ENCODE measurements around the gene ZNF385A.

The ZNF385A gene

GRCh38 chr12:54390668-54391551 lies 6.4 kb upstream of the ZNF385A start:
- TF ChIP-seq GATA2 (IDR thresholded peaks at IDR 0.05; ENCODE audit: low read depth, low read length) (no peak), GATA3 (IDR thresholded peaks at IDR 0.05; ENCODE audit: low read depth, low read length) (no peak)

- TF ChIP-seq GATA3 (IDR thresholded peaks at IDR 0.05; ENCODE audit: low read depth, low read length) (no peak), GATA2 (IDR thresholded peaks at IDR 0.05; ENCODE audit: low read depth, low read length) (no peak)
Observed at GRCh38 chr12:54390176-54390667, 5.7 kb upstream of the ZNF385A start.

DNA sequence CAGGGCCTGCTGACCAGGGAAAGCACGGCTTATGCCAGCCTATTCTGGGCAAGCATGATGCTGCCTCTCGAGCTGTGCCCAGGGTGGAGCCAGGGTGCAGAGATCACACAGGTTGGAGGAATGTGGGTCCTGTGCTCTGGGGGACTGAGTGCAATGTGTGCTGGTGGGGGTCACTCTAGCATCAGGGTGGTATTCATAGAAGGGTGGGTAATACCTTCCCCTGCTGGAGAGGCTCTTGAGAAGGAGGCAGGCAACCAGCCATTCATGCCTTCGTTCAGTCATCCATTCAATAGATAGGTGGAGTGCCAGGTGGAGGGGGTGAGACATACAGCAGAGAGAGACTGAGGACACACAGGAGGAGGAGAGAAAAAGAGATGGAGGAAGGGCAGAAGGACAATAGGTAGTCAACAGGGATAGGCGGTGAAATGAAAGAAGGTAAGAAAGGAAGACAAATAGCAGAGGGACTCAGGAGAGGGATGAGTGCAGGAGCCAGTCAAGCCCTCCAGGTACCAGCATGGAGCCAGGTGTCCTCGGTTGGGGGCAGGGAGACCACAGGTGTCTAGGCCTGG lies 5.2 kb upstream of the ZNF385A start:
- no peak for TF ChIP-seq GATA3 (IDR thresholded peaks at IDR 0.05; ENCODE audit: low read depth, low read length)
- no peak for TF ChIP-seq GATA2 (IDR thresholded peaks at IDR 0.05; ENCODE audit: low read depth, low read length)

GRCh38 chr12:54389134-54389508 lies 4.6 kb upstream of the ZNF385A start:
- TF ChIP-seq GATA3 (IDR thresholded peaks at IDR 0.05; ENCODE audit: low read depth, low read length) (no peak), GATA2 (IDR thresholded peaks at IDR 0.05; ENCODE audit: low read depth, low read length) (no peak)

DNA sequence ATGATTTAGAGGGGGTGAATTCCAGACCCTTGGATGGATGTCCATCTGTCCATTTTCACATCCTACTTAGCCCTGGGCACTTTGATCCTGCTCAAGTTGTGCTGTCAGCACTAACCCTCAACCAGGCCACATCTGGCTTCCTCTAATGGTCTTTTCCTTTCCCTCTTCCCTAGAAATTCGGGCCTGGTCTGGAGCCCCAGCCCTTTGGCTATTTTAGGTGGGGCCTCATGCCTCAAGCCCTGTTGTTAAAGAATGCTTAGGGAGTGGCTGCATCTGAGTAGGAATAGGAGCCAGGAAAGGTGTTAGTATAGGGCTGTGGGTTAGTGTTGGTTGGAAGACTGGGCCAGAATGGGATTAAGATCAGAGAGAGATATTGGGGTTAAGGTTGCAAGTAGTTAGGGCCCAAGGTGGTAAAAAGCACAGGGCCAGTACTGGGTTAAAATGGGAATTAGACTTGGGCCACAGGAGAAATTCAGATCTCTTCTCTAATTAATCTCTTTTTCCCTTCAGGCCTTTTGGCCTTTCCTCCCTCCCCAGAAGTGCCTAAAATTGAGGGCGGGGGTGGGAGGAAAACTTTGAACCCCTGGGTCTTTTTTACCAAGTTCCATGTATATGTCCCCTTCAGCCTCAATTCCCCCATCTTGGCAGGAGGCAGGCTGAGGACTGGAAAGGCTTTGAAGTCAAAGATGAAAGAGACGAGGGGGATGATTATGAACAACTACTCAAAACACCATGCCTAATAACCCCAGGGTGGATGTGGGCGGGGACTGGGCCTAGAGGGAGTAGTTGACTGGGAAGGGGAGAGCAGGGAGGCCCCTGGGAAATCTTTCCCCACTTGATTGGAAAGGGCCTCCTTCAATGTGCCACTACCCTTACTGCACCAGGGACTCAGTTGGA lies 4.0 kb upstream of the ZNF385A start:
- TF ChIP-seq GATA2 (IDR thresholded peaks at IDR 0.05; ENCODE audit: low read depth, low read length) (no peak), GATA3 (IDR thresholded peaks at IDR 0.05; ENCODE audit: low read depth, low read length) (no peak)

DNA sequence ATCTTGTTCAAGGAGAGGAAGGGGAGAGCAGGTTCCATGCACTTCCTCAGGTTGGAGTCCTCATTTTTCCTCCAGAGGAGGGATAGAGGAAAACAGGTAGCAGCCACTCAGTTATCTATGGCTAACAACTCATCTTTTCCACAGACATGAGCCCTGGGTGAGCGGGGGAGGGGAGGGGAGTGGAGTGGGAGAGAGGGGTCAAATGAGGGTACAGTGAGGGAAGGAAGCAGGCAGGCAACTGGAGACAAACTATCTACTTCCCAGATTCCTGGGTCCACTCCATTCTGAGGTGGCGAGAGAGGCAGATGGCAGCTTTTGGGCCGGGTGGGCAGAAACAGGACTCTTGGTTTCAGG lies 2.6 kb upstream of the ZNF385A start:
- TF ChIP-seq GATA2 (IDR thresholded peaks at IDR 0.05; ENCODE audit: low read depth, low read length), result no peak
- no peak for TF ChIP-seq GATA3 (IDR thresholded peaks at IDR 0.05; ENCODE audit: low read depth, low read length)

GRCh38 chr12:54386403-54387113 lies 2.0 kb upstream of the ZNF385A start:
- no peak for TF ChIP-seq GATA2 (IDR thresholded peaks at IDR 0.05; ENCODE audit: low read depth, low read length)

DNA sequence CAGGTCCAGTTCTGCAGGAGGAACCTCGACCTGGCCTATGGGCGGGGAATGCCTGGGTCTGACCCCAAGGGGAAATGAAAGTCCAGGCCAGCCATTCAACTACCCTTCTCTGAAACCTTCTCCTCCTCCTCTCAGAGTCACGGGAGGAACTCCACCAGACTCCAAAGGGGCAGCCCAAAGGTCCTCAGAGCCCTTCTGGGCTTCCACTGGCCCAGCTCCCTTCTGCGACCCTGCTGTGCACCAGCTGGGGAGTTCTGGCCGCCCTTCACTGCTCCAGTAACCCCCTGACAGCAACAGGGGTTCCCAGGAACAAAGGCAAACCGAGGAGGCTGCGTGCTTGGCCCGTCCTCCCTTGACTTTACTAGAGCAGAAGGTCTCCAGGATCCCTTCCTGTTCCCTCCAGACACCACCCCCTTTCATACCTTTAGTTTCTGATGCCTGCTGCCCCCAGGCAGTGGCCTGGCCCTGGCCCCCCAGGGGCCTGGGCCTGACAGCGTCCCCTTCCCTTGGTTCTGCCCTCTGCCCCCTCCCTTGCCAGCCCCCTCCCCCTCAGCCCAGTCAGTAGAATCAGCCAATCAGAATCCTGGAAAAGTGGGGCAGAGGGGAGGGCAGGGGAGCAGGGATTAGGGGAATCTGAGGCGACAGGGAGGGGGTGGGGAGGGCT lies 850 bp upstream of the ZNF385A start:
- TF ChIP-seq GATA2 (IDR thresholded peaks at IDR 0.05; ENCODE audit: low read depth, low read length) (no peak), GATA3 (IDR thresholded peaks at IDR 0.05; ENCODE audit: low read depth, low read length) (no peak)

DNA sequence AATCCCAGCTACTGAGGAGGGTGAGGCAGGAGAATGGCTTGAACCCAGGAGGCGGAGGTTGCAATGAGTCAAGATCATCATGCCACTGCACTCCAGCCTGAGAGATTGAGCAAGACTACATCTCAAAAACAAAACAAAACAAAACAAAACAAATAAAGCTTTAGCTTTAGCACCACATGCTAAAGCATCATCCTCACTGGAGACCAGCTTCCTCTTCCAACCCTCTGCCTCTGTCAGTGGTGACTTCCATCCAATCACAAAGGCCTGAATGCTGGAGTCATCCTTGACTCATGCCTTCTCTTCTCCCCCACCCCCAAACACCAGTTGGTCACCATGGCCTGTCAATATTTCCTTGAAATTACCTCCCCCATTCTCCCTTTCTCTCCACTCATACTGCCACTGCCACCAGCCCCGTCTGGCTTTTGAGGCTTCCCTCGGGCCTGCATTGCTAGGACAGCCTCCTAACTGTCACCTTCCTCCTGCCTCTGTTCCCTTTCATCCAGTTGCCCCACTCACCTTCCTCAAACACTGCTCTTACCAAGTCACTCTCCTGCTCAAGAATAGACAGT lies 1.4 kb downstream of the ZNF385A start:
- TF ChIP-seq GATA2 (IDR thresholded peaks at IDR 0.05; ENCODE audit: low read depth, low read length) (no peak), GATA3 (IDR thresholded peaks at IDR 0.05; ENCODE audit: low read depth, low read length) (no peak)

DNA sequence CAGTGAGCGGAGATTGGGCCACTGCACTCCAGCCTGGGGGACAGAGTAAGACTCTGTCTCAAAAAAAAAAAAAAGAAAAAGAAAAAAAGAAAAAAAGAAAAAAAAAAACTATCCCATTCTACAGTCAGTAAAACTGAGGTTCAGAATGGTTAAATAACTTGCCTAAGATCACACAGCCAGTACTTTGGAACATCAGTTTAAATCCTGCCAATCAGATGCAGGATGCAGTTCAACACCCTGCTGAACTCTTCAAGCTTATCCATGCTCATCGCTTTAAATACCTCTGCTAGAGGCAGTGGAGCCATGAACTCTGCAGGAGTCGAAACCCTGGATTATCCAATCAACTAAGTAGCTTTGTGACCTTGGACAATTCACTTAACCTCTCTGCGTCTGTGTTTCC lies 3.4 kb downstream of the ZNF385A start:
- no peak for TF ChIP-seq GATA2 (IDR thresholded peaks at IDR 0.05; ENCODE audit: low read depth, low read length)
- TF ChIP-seq GATA3 (IDR thresholded peaks at IDR 0.05; ENCODE audit: low read depth, low read length), result no peak

DNA sequence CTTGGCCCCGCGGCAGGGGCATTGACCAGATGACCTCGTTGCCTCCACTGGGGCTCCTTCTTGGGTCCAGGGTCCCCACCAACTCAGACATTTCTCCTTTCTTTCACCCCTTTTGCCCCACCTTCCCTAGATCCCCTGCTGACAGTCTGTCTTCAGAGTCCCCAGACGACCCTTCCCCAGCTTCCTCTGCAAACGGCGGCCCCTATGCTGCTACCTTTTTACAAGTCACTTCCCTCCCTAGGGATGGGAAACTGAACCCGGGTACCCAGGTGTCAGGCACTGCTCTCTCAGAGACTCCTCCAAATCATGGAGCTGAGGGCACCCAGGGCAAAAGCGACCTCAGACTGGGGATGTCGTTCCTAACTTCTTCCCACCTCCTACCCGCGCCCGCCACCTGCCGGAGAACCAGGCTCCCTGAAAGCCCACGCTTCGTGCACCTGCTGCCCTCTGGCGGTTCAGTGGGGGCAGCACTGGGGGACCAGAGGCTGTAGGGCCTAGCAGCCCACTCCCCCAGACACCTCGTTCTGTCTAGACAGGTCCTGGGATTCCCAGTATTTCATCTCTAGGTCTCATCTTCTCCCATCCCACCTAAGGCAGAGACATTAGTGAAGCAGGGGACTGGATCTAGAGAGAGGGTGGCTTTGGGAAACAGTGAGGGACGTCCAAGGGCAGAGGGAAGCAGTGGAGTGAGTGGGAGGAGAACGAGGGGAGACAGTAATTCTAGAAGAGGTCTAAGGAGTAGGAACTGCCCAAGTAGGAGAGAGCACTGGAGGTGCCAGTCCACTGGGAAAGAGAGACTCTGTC lies 4.9 kb downstream of the ZNF385A start:
- TF ChIP-seq GATA2 (IDR thresholded peaks at IDR 0.05; ENCODE audit: low read depth, low read length), result no peak
- TF ChIP-seq GATA3 (IDR thresholded peaks at IDR 0.05; ENCODE audit: low read depth, low read length), result no peak

DNA sequence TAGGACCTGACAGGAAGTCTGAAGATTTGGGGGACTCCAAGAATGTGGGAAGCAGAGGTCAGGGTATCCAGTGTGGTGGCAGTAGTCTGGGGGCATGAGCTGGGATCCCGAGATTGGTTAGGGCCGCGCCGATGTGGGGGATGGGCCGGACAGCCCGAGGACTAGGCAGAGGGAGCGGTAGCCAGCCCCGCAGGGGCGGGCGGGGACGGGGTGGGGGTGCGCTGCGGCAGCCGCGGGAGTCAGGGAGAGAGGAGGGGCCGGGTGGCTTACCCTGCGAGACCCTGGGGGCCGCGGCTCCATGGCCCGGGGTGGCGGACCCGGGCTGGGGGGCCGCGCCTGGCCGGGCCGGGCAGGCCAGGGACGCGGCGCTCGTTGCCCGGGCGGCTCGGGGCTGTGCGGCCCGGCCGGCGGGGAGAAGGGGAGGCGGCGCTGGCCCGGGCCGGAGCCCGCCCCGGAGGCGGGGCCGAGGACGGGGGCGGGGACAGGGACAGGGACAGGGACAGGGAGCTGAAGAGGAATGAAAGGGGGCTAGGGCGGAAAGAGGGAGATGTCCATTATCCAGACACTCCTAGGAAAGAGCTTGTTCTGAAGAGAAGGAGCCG lies 5.6 kb downstream of the ZNF385A start:
- TF ChIP-seq GATA3 (IDR thresholded peaks at IDR 0.05; ENCODE audit: low read depth, low read length) (no peak), GATA2 (IDR thresholded peaks at IDR 0.05; ENCODE audit: low read depth, low read length) (no peak)

Measured in SH-SY5Y (cell line).